Spleen (tissue), 11 donors: ENCODE data around the gene CRAT. TPM values are rescaled to one million over a fixed set of nuclear protein-coding genes. Genes with fewer than 3 reads are reported as not detected.
A peak's percentile ranks its signal among the peaks of the same experiment; 100 is the strongest.

Experiments used
- DNase-seq: peaks from one replicate; pipeline ENCODE4 v3.0.0-alpha.2; 2020
- H3K27ac ChIP-seq, 8 donors: fragments of 200-600 bp; sonication (generic) in 7 of 8; 1 replicate in 4 of 8; 2 replicates in 4 of 8; pipeline versions ENCODE4 v1.5.0 to v1.8.0; 2016 to 2021; ENCODE audit warnings: inconsistent platforms in 4 of 8, mild to moderate bottlenecking in 4 of 8, moderate library complexity in 1 of 8
- H3K27me3 ChIP-seq, 7 donors: fragments of 200-600 bp; sonication (generic) in 6 of 7; replicated peaks in 1 of 7; 1 replicate in 4 of 7; 2 replicates in 3 of 7; pipeline versions ENCODE4 v1.5.0 to v1.8.0; 2016 to 2021; ENCODE audit warnings: inconsistent platforms in 3 of 7, mild to moderate bottlenecking in 1 of 7
- H3K36me3 ChIP-seq, 6 donors: fragments of 200-600 bp; sonication (generic) in 5 of 6; 1 replicate in 4 of 6; 2 replicates in 2 of 6; pipeline versions ENCODE4 v1.5.0 to v1.8.0; 2016 to 2021; ENCODE audit warnings: inconsistent platforms in 2 of 6
- H3K4me1 ChIP-seq, 6 donors: fragments of 200-600 bp; sonication (generic) in 5 of 6; 1 replicate in 3 of 6; 2 replicates in 3 of 6; pipeline versions ENCODE4 v1.5.0 to v1.8.0; 2016 to 2021; ENCODE audit warnings: inconsistent platforms in 3 of 6
- H3K4me3 ChIP-seq, 8 donors: fragments of 200-600 bp; sonication (generic) in 7 of 8; 1 replicate in 4 of 8; 2 replicates in 4 of 8; pipeline versions ENCODE4 v1.5.0 to v1.8.0; 2016 to 2021; ENCODE audit warnings: inconsistent platforms in 4 of 8, mild to moderate bottlenecking in 4 of 8, moderate library complexity in 2 of 8
- H3K9me3 ChIP-seq, 8 donors: fragments of 200-600 bp; sonication (generic) in 7 of 8; 1 replicate in 4 of 8; 2 replicates in 4 of 8; pipeline versions ENCODE4 v1.5.0 to v1.8.0; 2016 to 2021; ENCODE audit warnings: inconsistent platforms in 4 of 8
- CTCF ChIP-seq, 11 experiments: fragments of 200-600 bp in 7 of 11; fragments of 450-650 bp in 4 of 11; sonication (generic) in 4 of 11; IDR thresholded peaks in 8 of 11; conservative IDR thresholded peaks in 3 of 11; 1 replicate in 7 of 11; 2 replicates in 4 of 11; pipeline versions ENCODE4 v1.4.0 to v1.8.0; 2016 to 2021; ENCODE audit warnings: antibody characterized with exemption in 11 of 11, inconsistent platforms in 4 of 11, mild to moderate bottlenecking in 1 of 11
- POLR2A ChIP-seq, 3 donors: fragments of 450-650 bp; IDR thresholded peaks; one replicate each; pipeline ENCODE4 v1.5.1; 2017; ENCODE audit warnings: antibody characterized with exemption in 3 of 3, mild to moderate bottlenecking in 1 of 3
- POLR2AphosphoS5 ChIP-seq, 3 donors: sonication (generic); formaldehyde crosslinking; IDR thresholded peaks; one replicate each; pipeline ENCODE4 v1.5.1; 2017; ENCODE audit warnings: antibody characterized with exemption in 3 of 3
- WGBS, 5 donors: extraction: QIAGEN DNeasy Blood & Tissue Kit in 3 of 5; methylation state at CpG; one replicate each; pipeline versions ENCODE4 v1.1.5 to v1.1.7; 2013 to 2018; 5-methylcytosine and 5-hydroxymethylcytosine counted together
- intact Hi-C: fragments of 100-400 bp; cut with DNase I; formaldehyde crosslinking; loops from one replicate; pipeline ENCODE4 v1.15.0; 2023; ENCODE audit warnings: low total_unique reads
- polyA plus RNA-seq, 3 donors: library from polyadenylated mRNA; stranded (reverse); fragments of 200-250 nt; gene quantifications; one replicate each; pipeline ENCODE4 v1.2.1, GENCODE V29; 2013
- total RNA-seq, 7 donors: library from RNA; depleted of rRNA in 3 of 7; stranded (reverse); fragments of >200 nt in 3 of 7; fragmentation: NEBNext Ultra II Directional in 4 of 7; extraction: Animal tissue kit (Norgen Biotek cat#: 25700) in 4 of 7; gene quantifications; one replicate each; pipeline versions ENCODE4 v1.1.0 to v1.2.1, GENCODE V29; 2016 to 2021
- donor health status: healthy with polysubstance abuse.
- donor health status: DM: no; HTN: no; CAD: no; lungs with moderate emphysema.
- donor health status: DM: no; HTN: no; CAD: no.
- donor health status: Bipolar disorder and iron deficiency.
- donor health status: healthy.
- donor health status: DM: no; HTN: no; CAD: no.
- donor health status: DM: yes; HTN: yes; CAD: no.

Gene CRAT
- total and polyA plus RNA-seq, 10 donors = 5.7 to 32.3 (median 15.7) TPM

- intact Hi-C loops = no loop called here
- H3K27ac ChIP-seq = peak within 1 kb of the TSS; percentile 75 to 95 (median 90)
- H3K36me3 ChIP-seq = peaks cover 0 to 22% (median 12%) of the 10 kb centered on the region in 6 donors
- H3K9me3 ChIP-seq = no peaks in the 10 kb centered on the region
- peak within 1 kb of the TSS; percentile 72 to 100 (median 91) for H3K4me3 ChIP-seq
- 0 to 1% (median 1%) methylated on average over 47 to 70 of the region's 70 CpGs for WGBS, 5 donors
- peaks cover 16 to 45% (median 26%) of the 10 kb centered on the region in 6 donors for H3K4me1 ChIP-seq
- TF ChIP-seq CTCF (IDR thresholded peaks at IDR 0.05 in 8 of 11, conservative IDR thresholded peaks at IDR 0.05 in 3 of 11) = peak in 2 of 11 experiments; percentile 7 to 55
- TF ChIP-seq POLR2AphosphoS5 (IDR thresholded peaks at IDR 0.05) = peak; percentile 93 to 95 (median 95)
- no peak for TF ChIP-seq POLR2A (IDR thresholded peaks at IDR 0.05)
- peak; percentile 97 for DNase-seq
- H3K27me3 ChIP-seq = no peaks in the 10 kb centered on the region
These were observed 29.8 kb downstream of the CRAT start, which contains the start of gene DOLPP1 for GRCh38 chr9:129080601-129081387. Gene DOLPP1 (plus strand): TSS chr9:129081111. CDS start chr9:129081132, 21 bp downstream.

- intact Hi-C loops = no loop called here
- no peak for DNase-seq
These were observed 30.3 kb downstream of the CRAT start for GRCh38 chr9:129080298-129080600.

GRCh38 chr9:129079829-129080228 lies 30.8 kb downstream of the CRAT start:
- Histone ChIP-seq H3K4me1 (peaks cover 16 to 45% (median 26%) of the 10 kb centered on the region in 6 donors), H3K27ac (peak overlapping the region in 3 of 8 donors; percentile 90 to 95 (median 91)), H3K27me3 (no peaks in the 10 kb centered on the region), H3K36me3 (peaks cover 0 to 12% (median 2%) of the 10 kb centered on the region in 6 donors), H3K9me3 (no peaks in the 10 kb centered on the region), H3K4me3 (peak overlapping the region in 6 of 8 donors; percentile 72 to 100 (median 91))
- no peak for DNase-seq
- TF ChIP-seq POLR2A (IDR thresholded peaks at IDR 0.05) (no peak), POLR2AphosphoS5 (IDR thresholded peaks at IDR 0.05) (no peak), CTCF (IDR thresholded peaks at IDR 0.05 in 8 of 11, conservative IDR thresholded peaks at IDR 0.05 in 3 of 11) (no peak)
- intact Hi-C loops = no loop called here
- WGBS, 5 donors = 86 to 91% (median 87%) methylated on average over 13 of the region's 13 CpGs

More at GRCh38 chr9:129080298-129080600, 30.3 kb downstream of the CRAT start:
- TF ChIP-seq CTCF (IDR thresholded peaks at IDR 0.05 in 8 of 11, conservative IDR thresholded peaks at IDR 0.05 in 3 of 11) (no peak), POLR2AphosphoS5 (IDR thresholded peaks at IDR 0.05) (no peak)
- peaks cover 0 to 16% (median 6%) of the 10 kb centered on the region in 6 donors for H3K36me3 ChIP-seq
- H3K27me3 ChIP-seq = no peaks in the 10 kb centered on the region
- WGBS, 5 donors = 5 to 10% (median 7%) methylated on average over 12 of the region's 12 CpGs
- no peaks in the 10 kb centered on the region for H3K9me3 ChIP-seq
- H3K4me3 ChIP-seq = peak overlapping the region; percentile 72 to 100 (median 91)
- H3K4me1 ChIP-seq = peaks cover 16 to 45% (median 26%) of the 10 kb centered on the region in 6 donors
- H3K27ac ChIP-seq = peak overlapping the region in 6 of 8 donors; percentile 33 to 95 (median 90)
